Muscle of leg (tissue), 11 donors: ENCODE data around the gene IL12RB2. TPM values are rescaled to one million over a fixed set of nuclear protein-coding genes. Genes with fewer than 3 reads are reported as not detected.

ENCODE experiments used
- DNase-seq: peaks from one replicate; pipeline ENCODE4 v3.0.0; 2013
- H3K27ac ChIP-seq: one replicate; pipeline ENCODE4 v1.5.1; 2013; ENCODE audit warnings: mild to moderate bottlenecking, low read length, control low read depth
- H3K27me3 ChIP-seq: one replicate; pipeline ENCODE4 v1.6.1; 2013; ENCODE audit warnings: low read length; ENCODE audit not compliant: control insufficient read depth, insufficient read depth
- H3K36me3 ChIP-seq: one replicate; pipeline ENCODE4 v1.6.1; 2013; ENCODE audit warnings: low read length; ENCODE audit not compliant: control insufficient read depth, insufficient read depth
- H3K4me1 ChIP-seq: one replicate; pipeline ENCODE4 v1.6.1; 2013; ENCODE audit warnings: low read length; ENCODE audit not compliant: control insufficient read depth, insufficient read depth
- H3K4me3 ChIP-seq: one replicate; pipeline ENCODE4 v1.5.1; 2013; ENCODE audit warnings: low read length, control low read depth
- H3K9me3 ChIP-seq: replicated peaks from 2 replicates; pipeline ENCODE4 v1.6.1; 2013; ENCODE audit warnings: low read depth, low read length; ENCODE audit not compliant: control insufficient read depth
- WGBS: methylation state at CpG from one replicate; pipeline ENCODE4 v1.1.5; 2013; ENCODE audit warnings: missing lambda C conversion rate; ENCODE audit not compliant: insufficient coverage; 5-methylcytosine and 5-hydroxymethylcytosine counted together
- polyA plus RNA-seq, 8 donors: library from polyadenylated mRNA; unstranded; fragments of 120-200 nt; gene quantifications; one replicate each; pipeline versions ENCODE4 v1.2.1 to v1.2.3, GENCODE V29; 2013; ENCODE audit warnings: inconsistent platforms in 1 of 8, low replicate concordance in 1 of 8; ENCODE audit not compliant: insufficient read length in 8 of 8, insufficient read depth in 1 of 8
- total RNA-seq: library from RNA; stranded (reverse); fragments of 120-200 nt; gene quantifications from one replicate; pipeline ENCODE4 v1.2.4, GENCODE V29; 2013

IL12RB2 gene
- total and polyA plus RNA-seq, 9 donors: 0.52 to 1.4 (median 0.87) TPM

- DNase-seq: no peak
- H3K9me3 ChIP-seq: no peaks in the 10 kb centered on the region
- 22% methylated on average over 8 of the region's 15 CpGs for WGBS
- no peaks in the 10 kb centered on the region for H3K36me3 ChIP-seq
- no peak overlapping the region for H3K27ac ChIP-seq
- no peak overlapping the region for H3K4me3 ChIP-seq
- H3K27me3 ChIP-seq: peaks cover 23% of the 10 kb centered on the region
- H3K4me1 ChIP-seq: peaks cover 7% of the 10 kb centered on the region
These were observed 463 bp downstream of the IL12RB2 start for GRCh38 chr1:67308136-67308535.

DNA sequence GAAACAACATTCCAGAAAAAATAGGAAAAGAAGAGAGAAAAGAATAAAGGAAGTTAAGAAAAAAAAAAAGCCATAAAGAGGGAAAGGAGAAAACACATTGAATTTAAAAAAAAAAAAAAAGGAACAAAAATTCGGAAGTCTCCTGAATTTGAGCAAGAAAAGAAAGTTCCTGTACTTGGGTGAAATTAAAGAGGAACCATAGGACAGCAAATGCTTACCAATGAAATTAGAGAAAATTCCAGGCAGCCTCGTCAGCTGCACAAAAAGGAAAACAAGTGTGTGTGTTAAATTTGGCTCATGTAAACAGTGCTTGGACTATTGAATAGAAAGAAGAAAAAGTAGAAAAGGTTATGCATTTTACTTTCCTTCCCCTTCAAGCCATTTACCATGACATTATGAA, 4.9 kb downstream of the IL12RB2 start:
- Histone ChIP-seq H3K36me3 (no peaks in the 10 kb centered on the region), H3K4me1 (no peaks in the 10 kb centered on the region), H3K9me3 (no peaks in the 10 kb centered on the region), H3K27ac (no peak overlapping the region), H3K27me3 (peaks cover 12% of the 10 kb centered on the region), H3K4me3 (no peak overlapping the region)
- peak; percentile 54 for DNase-seq
- WGBS: no CpG with 5 or more reads among the region's 2 CpGs

DNA sequence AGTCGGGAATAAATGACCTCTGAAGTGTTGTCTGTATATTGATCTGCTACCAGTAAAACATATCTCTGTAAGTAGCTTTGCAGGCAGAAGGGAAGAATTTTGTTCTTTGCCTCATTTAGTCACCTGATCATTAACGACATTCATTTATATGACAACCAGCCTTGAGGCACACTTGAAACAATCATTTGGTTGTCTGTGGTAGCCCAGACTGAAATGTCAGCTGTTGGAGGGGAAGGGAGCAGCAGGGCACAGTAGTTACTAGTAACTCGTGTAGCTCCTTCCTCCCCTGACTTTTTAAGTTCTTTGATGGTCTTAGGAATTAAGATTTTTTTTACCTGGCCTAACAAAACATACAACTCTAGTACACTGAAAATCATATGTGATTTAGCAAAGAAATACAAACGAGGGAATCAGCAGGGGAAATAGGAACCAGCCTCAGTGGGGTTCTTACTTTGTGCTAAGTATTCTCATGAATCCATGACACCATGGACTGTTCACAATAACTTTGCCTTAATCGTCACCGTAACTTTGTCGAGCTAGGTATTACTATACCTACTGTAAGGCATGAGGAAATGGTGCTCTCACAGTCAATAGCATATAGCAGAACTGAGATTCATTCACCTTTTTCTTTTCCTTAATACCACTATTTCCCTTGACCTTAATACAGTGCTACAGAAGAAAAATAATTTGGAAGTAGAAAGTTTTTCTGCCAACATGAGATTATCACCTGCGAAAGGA, 6.4 kb downstream of the IL12RB2 start:
- Histone ChIP-seq H3K27ac (no peak overlapping the region), H3K27me3 (no peaks in the 10 kb centered on the region), H3K36me3 (no peaks in the 10 kb centered on the region), H3K4me3 (no peak overlapping the region), H3K4me1 (no peaks in the 10 kb centered on the region), H3K9me3 (no peaks in the 10 kb centered on the region)
- DNase-seq: no peak
- no CpG with 5 or more reads among the region's 8 CpGs for WGBS

DNA sequence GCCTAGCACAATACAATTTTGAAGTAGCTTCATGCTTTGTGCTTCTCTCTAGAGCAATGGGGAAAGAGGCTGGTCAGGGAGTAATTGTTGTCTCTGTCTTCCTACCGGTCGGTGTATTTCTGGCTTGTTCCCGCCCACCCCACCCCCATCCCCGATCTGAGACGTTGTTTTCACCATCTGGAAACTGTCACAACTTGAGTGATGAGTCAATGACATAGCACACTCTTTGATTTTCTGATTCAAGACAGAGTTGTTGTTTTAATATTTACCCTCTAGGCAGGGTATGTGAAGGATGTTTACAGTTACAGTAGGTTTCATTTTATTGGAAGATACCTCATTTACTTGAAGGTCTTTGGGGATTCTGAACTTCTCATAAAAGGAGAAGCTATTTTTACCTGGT, 7.0 kb downstream of the IL12RB2 start:
- Histone ChIP-seq H3K4me1 (no peaks in the 10 kb centered on the region), H3K27ac (no peak overlapping the region), H3K9me3 (no peaks in the 10 kb centered on the region), H3K27me3 (no peaks in the 10 kb centered on the region), H3K4me3 (no peak overlapping the region), H3K36me3 (no peaks in the 10 kb centered on the region)
- no CpG with 5 or more reads among the region's 5 CpGs for WGBS
- DNase-seq: no peak

- no peak overlapping the region for H3K27ac ChIP-seq
- no peaks in the 10 kb centered on the region for H3K27me3 ChIP-seq
- 67% methylated on average over 2 of the region's 8 CpGs for WGBS
These were observed 8.7 kb downstream of the IL12RB2 start for GRCh38 chr1:67316180-67316902.

DNA sequence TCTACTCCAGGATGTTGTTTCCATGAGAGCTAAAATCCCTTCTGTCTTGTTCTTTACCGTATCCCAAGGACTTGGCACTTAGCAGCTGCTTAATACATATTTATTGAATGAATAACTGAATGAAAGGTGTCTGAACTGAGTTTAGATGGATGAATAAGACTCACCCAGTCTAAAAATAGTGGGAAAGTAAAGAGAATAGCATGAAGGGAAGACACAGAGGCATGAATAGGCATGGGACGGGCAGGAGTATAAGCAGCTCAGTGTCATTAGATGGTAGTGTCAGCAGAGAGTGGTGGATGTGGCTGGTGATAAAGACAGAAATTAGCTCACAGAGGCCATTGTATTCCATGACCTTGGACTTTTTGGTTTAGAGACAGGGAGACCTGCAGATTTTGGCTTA, 9.2 kb downstream of the IL12RB2 start:
- Histone ChIP-seq H3K9me3 (no peaks in the 10 kb centered on the region), H3K4me3 (no peak overlapping the region), H3K27ac (no peak overlapping the region), H3K27me3 (no peaks in the 10 kb centered on the region), H3K4me1 (no peaks in the 10 kb centered on the region), H3K36me3 (no peaks in the 10 kb centered on the region)
- WGBS: 89% methylated on average over 1 of the region's 2 CpGs
- DNase-seq: no peak

More at GRCh38 chr1:67316180-67316902, 8.7 kb downstream of the IL12RB2 start:
- no peaks in the 10 kb centered on the region for H3K9me3 ChIP-seq
- no peak for DNase-seq
- H3K4me3 ChIP-seq: no peak overlapping the region
- no peaks in the 10 kb centered on the region for H3K36me3 ChIP-seq
- no peaks in the 10 kb centered on the region for H3K4me1 ChIP-seq

GRCh38 chr1:67317803-67318202, 10.1 kb downstream of the IL12RB2 start:
- WGBS: 93% methylated on average over 4 of the region's 4 CpGs
- Histone ChIP-seq H3K4me3 (no peak overlapping the region), H3K27ac (no peak overlapping the region), H3K9me3 (no peaks in the 10 kb centered on the region), H3K27me3 (no peaks in the 10 kb centered on the region), H3K36me3 (no peaks in the 10 kb centered on the region), H3K4me1 (no peaks in the 10 kb centered on the region)
- no peak for DNase-seq

GRCh38 chr1:67322442-67322841, 14.8 kb downstream of the IL12RB2 start:
- WGBS: no CpG with 5 or more reads among the region's 1 CpG
- no peaks in the 10 kb centered on the region for H3K9me3 ChIP-seq
- H3K4me1 ChIP-seq: no peaks in the 10 kb centered on the region
- H3K4me3 ChIP-seq: no peak overlapping the region
- no peaks in the 10 kb centered on the region for H3K36me3 ChIP-seq
- no peak for DNase-seq
- no peaks in the 10 kb centered on the region for H3K27me3 ChIP-seq
- H3K27ac ChIP-seq: no peak overlapping the region

GRCh38 chr1:67323087-67323486, 15.4 kb downstream of the IL12RB2 start:
- Histone ChIP-seq H3K9me3 (no peaks in the 10 kb centered on the region), H3K4me3 (no peak overlapping the region), H3K27ac (no peak overlapping the region), H3K36me3 (no peaks in the 10 kb centered on the region), H3K4me1 (no peaks in the 10 kb centered on the region), H3K27me3 (no peaks in the 10 kb centered on the region)
- no CpG with 5 or more reads among the region's 3 CpGs for WGBS
- no peak for DNase-seq

GRCh38 chr1:67324068-67324467, 16.4 kb downstream of the IL12RB2 start:
- Histone ChIP-seq H3K27ac (no peak overlapping the region), H3K27me3 (no peaks in the 10 kb centered on the region), H3K4me1 (no peaks in the 10 kb centered on the region), H3K9me3 (no peaks in the 10 kb centered on the region), H3K4me3 (no peak overlapping the region), H3K36me3 (no peaks in the 10 kb centered on the region)
- DNase-seq: no peak
- no CpG with 5 or more reads among the region's 8 CpGs for WGBS
